DMS 273 treated with DMSO at 0.1 percent for 48 hours (cell line): ENCODE data around the gene SASH1.
"Not testable (repeated sequence)": the region's sequence is repeated elsewhere in the genome, so short reads cannot be mapped to it uniquely, and the experiment has no call there.

ENCODE experiments used
- DNase-seq: peaks from one replicate; lab custom pipeline; 2025; lab: John Stamatoyannopoulos, UW

Gene SASH1

GRCh38 chr6:148585641-148586040, 243.0 kb downstream of the SASH1 start:
- DNase-seq, result not testable (repeated sequence)

GRCh38 chr6:148590883-148591282, 248.2 kb downstream of the SASH1 start:
- DNase-seq, result no peak

GRCh38 chr6:148591656-148592055, 249.0 kb downstream of the SASH1 start:
- DNase-seq, result no peak

GRCh38 chr6:148593130-148593812, 250.6 kb downstream of the SASH1 start:
- no peak for DNase-seq

GRCh38 chr6:148593813-148594170, 251.2 kb downstream of the SASH1 start:
- DNase-seq, result no peak

- no peak for DNase-seq
Measured at GRCh38 chr6:148595550-148595949, 252.9 kb downstream of the SASH1 start.

GRCh38 chr6:148596891-148597455, 254.3 kb downstream of the SASH1 start:
- DNase-seq, result no peak

GRCh38 chr6:148598724-148599123, 256.1 kb downstream of the SASH1 start:
- no peak for DNase-seq

GRCh38 chr6:148599967-148600426, 257.4 kb downstream of the SASH1 start:
- no peak for DNase-seq
